Uterus (tissue), 2 donors: Measurements from ENCODE around the gene MAEA.

Experiments used
- POLR2A ChIP-seq, 2 donors: fragments of 450-650 bp; IDR thresholded peaks; one replicate each; pipeline ENCODE4 v1.6.1; 2016; ENCODE audit warnings: antibody characterized with exemption in 2 of 2, mild to moderate bottlenecking in 1 of 2, moderate library complexity in 1 of 2
- TF ChIP-seq, protein P1 (sequence below), 4 experiments: fragments of 200-600 bp in 2 of 4; fragments of 450-650 bp in 2 of 4; sonication (generic) in 2 of 4; IDR thresholded peaks; one replicate each; pipeline ENCODE4 v1.5.1; 2016 to 2019; ENCODE audit warnings: antibody characterized with exemption in 4 of 4, mild to moderate bottlenecking in 2 of 4, moderate library complexity in 1 of 4

DNA sequence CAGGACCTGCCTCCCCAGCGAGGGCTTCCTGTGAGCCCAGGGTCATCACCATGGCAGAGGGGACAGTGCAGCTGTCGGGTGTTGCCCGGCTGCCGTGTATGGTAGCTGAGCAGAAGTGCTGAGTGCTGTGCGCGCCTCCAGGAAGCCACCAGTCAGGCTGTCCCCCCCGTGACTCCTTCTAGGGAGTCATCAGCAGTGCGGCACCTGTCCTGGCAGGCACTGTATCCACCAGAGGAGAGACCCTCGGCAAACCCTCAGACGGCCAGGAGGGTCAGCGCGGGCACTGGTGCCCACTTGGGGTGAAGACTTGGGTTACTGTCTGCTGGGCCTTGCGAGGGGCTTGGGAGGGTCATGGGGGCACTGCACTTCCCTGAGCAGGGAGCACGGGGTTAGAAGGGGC lies 65.7 kb downstream of the MAEA start:
- TF ChIP-seq, protein P1, sequence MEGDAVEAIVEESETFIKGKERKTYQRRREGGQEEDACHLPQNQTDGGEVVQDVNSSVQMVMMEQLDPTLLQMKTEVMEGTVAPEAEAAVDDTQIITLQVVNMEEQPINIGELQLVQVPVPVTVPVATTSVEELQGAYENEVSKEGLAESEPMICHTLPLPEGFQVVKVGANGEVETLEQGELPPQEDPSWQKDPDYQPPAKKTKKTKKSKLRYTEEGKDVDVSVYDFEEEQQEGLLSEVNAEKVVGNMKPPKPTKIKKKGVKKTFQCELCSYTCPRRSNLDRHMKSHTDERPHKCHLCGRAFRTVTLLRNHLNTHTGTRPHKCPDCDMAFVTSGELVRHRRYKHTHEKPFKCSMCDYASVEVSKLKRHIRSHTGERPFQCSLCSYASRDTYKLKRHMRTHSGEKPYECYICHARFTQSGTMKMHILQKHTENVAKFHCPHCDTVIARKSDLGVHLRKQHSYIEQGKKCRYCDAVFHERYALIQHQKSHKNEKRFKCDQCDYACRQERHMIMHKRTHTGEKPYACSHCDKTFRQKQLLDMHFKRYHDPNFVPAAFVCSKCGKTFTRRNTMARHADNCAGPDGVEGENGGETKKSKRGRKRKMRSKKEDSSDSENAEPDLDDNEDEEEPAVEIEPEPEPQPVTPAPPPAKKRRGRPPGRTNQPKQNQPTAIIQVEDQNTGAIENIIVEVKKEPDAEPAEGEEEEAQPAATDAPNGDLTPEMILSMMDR (IDR thresholded peaks at IDR 0.05) = no peak
- no peak for TF ChIP-seq POLR2A (IDR thresholded peaks at IDR 0.05)
